ENCODE measurements around the gene GSN.

Gene GSN

GRCh38 chr9:121253821-121254501 is 14.0 kb upstream of the GSN start:
- Histone ChIP-seq H2AFZ (ENCODE audit: low read length) (no peak overlapping the region), H4K20me1 (ENCODE audit: insufficient read depth, low read length) (no peaks in the 10 kb centered on the region), H3K27me3 (ENCODE audit: insufficient read depth, low read length) (no peaks in the 10 kb centered on the region; the same call in 1 of the 2 replicates), H3K4me3 (ENCODE audit: low read depth, low read length, poor library complexity, severe bottlenecking) (no peak overlapping the region), H3K79me2 (ENCODE audit: insufficient read depth, low read length) (no peaks in the 10 kb centered on the region), H3K9ac (ENCODE audit: low read length) (no peak overlapping the region), H3F3A (ENCODE audit: insufficient read depth, low read length) (no peaks in the 10 kb centered on the region), H3K27ac (ENCODE audit: low read depth, low read length, poor library complexity, severe bottlenecking) (no peak overlapping the region), H3K4me2 (ENCODE audit: low read length) (no peak overlapping the region), H3K9me2 (ENCODE audit: low read depth, low read length) (no peaks in the 10 kb centered on the region), H3K36me3 (ENCODE audit: insufficient read depth, low read length) (peaks cover 4% of the 10 kb centered on the region; the same call in 1 of the 2 replicates), H3K9me3 (ENCODE audit: low read length) (no peaks in the 10 kb centered on the region), H3K4me1 (ENCODE audit: insufficient read depth, low read length, severe bottlenecking) (peaks cover 5% of the 10 kb centered on the region)
- no peak for TF ChIP-seq EZH2 (IDR thresholded peaks at IDR 0.05; ENCODE audit: borderline replicate concordance, low read length)

GRCh38 chr9:121259498-121259897 is 8.5 kb upstream of the GSN start:
- H3K27me3 ChIP-seq (ENCODE audit: insufficient read depth, low read length), result 0 out of 2 replicates have a peak, but pooled peaks cover 6% of the 10 kb centered on the region
- no peak for TF ChIP-seq CTCF (IDR thresholded peaks at IDR 0.05; ENCODE audit: low read length)
- TF ChIP-seq EZH2 (IDR thresholded peaks at IDR 0.05; ENCODE audit: borderline replicate concordance, low read length), result no peak
- H3K4me3 ChIP-seq (ENCODE audit: low read depth, low read length, poor library complexity, severe bottlenecking), result no peak overlapping the region
- H3K36me3 ChIP-seq (ENCODE audit: insufficient read depth, low read length), result no peaks in the 10 kb centered on the region
- H3K27ac ChIP-seq (ENCODE audit: low read depth, low read length, poor library complexity, severe bottlenecking), result no peak overlapping the region
- no peaks in the 10 kb centered on the region for H4K20me1 ChIP-seq (ENCODE audit: insufficient read depth, low read length)
- no peaks in the 10 kb centered on the region for H3K9me3 ChIP-seq (ENCODE audit: low read length)
- H3K9ac ChIP-seq (ENCODE audit: low read length), result no peak overlapping the region
- no peak overlapping the region for H3K4me2 ChIP-seq (ENCODE audit: low read length)
- H3K4me1 ChIP-seq (ENCODE audit: insufficient read depth, low read length, severe bottlenecking), result no peaks in the 10 kb centered on the region
- H3K79me2 ChIP-seq (ENCODE audit: insufficient read depth, low read length), result no peaks in the 10 kb centered on the region
- no peak overlapping the region for H2AFZ ChIP-seq (ENCODE audit: low read length)
- H3K9me2 ChIP-seq (ENCODE audit: low read depth, low read length), result no peaks in the 10 kb centered on the region
- H3F3A ChIP-seq (ENCODE audit: insufficient read depth, low read length), result no peaks in the 10 kb centered on the region

- no peaks in the 10 kb centered on the region for H3K36me3 ChIP-seq (ENCODE audit: insufficient read depth, low read length)
- no peak overlapping the region for H3K9ac ChIP-seq (ENCODE audit: low read length)
- H3F3A ChIP-seq (ENCODE audit: insufficient read depth, low read length), result no peaks in the 10 kb centered on the region
- no peak overlapping the region for H3K4me2 ChIP-seq (ENCODE audit: low read length)
- H3K27me3 ChIP-seq (ENCODE audit: insufficient read depth, low read length), result 0 out of 2 replicates have a peak, but pooled peaks cover 6% of the 10 kb centered on the region
- H3K9me3 ChIP-seq (ENCODE audit: low read length), result no peaks in the 10 kb centered on the region
- no peaks in the 10 kb centered on the region for H3K4me1 ChIP-seq (ENCODE audit: insufficient read depth, low read length, severe bottlenecking)
- H3K27ac ChIP-seq (ENCODE audit: low read depth, low read length, poor library complexity, severe bottlenecking), result no peak overlapping the region
- no peaks in the 10 kb centered on the region for H3K9me2 ChIP-seq (ENCODE audit: low read depth, low read length)
- H3K4me3 ChIP-seq (ENCODE audit: low read depth, low read length, poor library complexity, severe bottlenecking), result no peak overlapping the region
- H3K79me2 ChIP-seq (ENCODE audit: insufficient read depth, low read length), result no peaks in the 10 kb centered on the region
- no peak for TF ChIP-seq CTCF (IDR thresholded peaks at IDR 0.05; ENCODE audit: low read length)
- no peak for TF ChIP-seq EZH2 (IDR thresholded peaks at IDR 0.05; ENCODE audit: borderline replicate concordance, low read length)
- H4K20me1 ChIP-seq (ENCODE audit: insufficient read depth, low read length), result no peaks in the 10 kb centered on the region
- no peak overlapping the region for H2AFZ ChIP-seq (ENCODE audit: low read length)
Observed at GRCh38 chr9:121259935-121260334, 8.0 kb upstream of the GSN start.

Data from OCI-LY1 (cell line).